Esophagus squamous epithelium (tissue), 5 donors: ENCODE measurements around the gene CCDC183. TPM values are rescaled to one million over a fixed set of nuclear protein-coding genes. Genes with fewer than 3 reads are reported as not detected.
"Not testable (repeated sequence)": the region's sequence is repeated elsewhere in the genome, so short reads cannot be mapped to it uniquely, and the experiment has no call there.

ENCODE experiments used
- DNase-seq: peaks from one replicate; lab custom pipeline; 2025; lab: John Stamatoyannopoulos, UW
- H3K27ac ChIP-seq, 4 donors: fragments of 200-600 bp; sonication (generic); one replicate each; pipeline ENCODE4 v1.5.1; 2016 to 2019; ENCODE audit warnings: mild to moderate bottlenecking in 1 of 4
- H3K27me3 ChIP-seq, 4 donors: fragments of 200-600 bp; sonication (generic); 1 replicate in 3 of 4; 2 replicates in 1 of 4; pipeline versions ENCODE4 v1.5.1 to v1.6.0; 2017 to 2021; ENCODE audit warnings: antibody characterized with exemption in 1 of 4
- H3K36me3 ChIP-seq, 3 donors: fragments of 200-600 bp; sonication (generic); one replicate each; pipeline ENCODE4 v1.5.1; 2016 to 2019
- H3K4me1 ChIP-seq, 3 donors: fragments of 200-600 bp; sonication (generic); one replicate each; pipeline ENCODE4 v1.5.1; 2017 to 2019
- H3K4me3 ChIP-seq, 4 donors: fragments of 200-600 bp; sonication (generic); 1 replicate in 3 of 4; 2 replicates in 1 of 4; pipeline ENCODE4 v1.5.1; 2016 to 2019; ENCODE audit warnings: mild to moderate bottlenecking in 2 of 4, moderate library complexity in 1 of 4
- H3K9me3 ChIP-seq, 3 donors: fragments of 200-600 bp; sonication (generic); one replicate each; pipeline ENCODE4 v1.5.1; 2016 to 2019
- POLR2A ChIP-seq, 4 donors: fragments of 450-650 bp; IDR thresholded peaks; one replicate each; pipeline ENCODE4 v1.6.1; 2017; ENCODE audit warnings: antibody characterized with exemption in 4 of 4, mild to moderate bottlenecking in 4 of 4, moderate library complexity in 3 of 4
- WGBS, 2 donors: methylation state at CpG; one replicate each; pipeline ENCODE4 v1.1.5; 2018; 5-methylcytosine and 5-hydroxymethylcytosine counted together
- intact Hi-C: fragments of 100-400 bp; cut with DNase I; formaldehyde crosslinking; loops from one replicate; pipeline ENCODE4 v1.15.0; 2022
- total RNA-seq, 4 donors: library from RNA; depleted of rRNA; stranded (reverse); fragments of >200 nt; gene quantifications; one replicate each; pipeline ENCODE4 v1.1.0, GENCODE V29; 2016
- TF ChIP-seq, protein P1 (sequence below), 6 experiments: fragments of 450-650 bp in 4 of 6; fragments of 200-600 bp in 2 of 6; sonication (generic) in 2 of 6; IDR thresholded peaks; one replicate each; pipeline ENCODE4 v1.5.1; 2016 to 2019; ENCODE audit warnings: antibody characterized with exemption in 6 of 6, mild to moderate bottlenecking in 4 of 6, moderate library complexity in 4 of 6
- donor health status: DM: yes; HTN: yes; CAD: no.

CCDC183 gene
- total RNA-seq, 4 donors from 2014 or later, result 2.1 TPM; not detected in 3

DNA sequence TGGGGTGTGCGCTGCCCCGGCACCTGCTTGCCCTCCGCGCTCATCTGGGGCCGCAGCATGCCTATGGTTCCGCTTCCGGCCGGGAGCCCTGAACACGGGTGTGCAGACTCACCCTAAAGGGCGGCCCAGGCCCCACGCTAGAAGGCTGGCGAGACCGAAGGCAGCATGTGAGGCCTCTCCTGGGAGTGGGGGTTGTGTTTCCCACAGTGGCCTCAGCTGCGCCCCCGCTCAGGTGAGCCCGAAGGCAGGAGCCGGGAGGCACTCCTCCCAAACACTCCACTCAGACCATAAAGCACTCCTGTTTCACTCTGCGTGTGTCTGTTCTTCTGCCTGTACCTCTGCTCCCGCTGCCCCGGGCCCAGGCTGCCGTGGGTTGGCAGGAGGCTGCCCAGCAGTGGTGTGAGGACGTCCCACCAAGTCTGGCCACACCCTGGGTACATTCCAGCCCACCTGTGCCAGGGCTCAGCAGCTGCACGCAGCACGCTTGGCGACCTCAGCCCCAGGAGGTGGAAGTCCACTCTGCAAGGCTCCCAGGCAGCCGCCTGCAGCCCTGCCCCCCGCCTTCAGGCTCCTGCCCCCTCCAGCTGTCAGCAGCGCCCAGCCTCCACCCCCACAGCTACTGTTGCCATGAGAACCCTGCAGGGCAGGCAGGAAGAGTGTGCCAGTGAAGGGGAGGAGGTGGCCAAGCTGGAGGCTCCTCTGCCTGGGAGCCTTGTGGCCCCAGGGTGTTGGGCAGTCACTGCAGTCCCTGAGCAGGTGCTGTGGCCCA lies 44.9 kb downstream of the CCDC183 start:
- intact Hi-C loops, result no loop called here
- Histone ChIP-seq H3K36me3 (peaks cover 0 to 50% (median 9%) of the 10 kb centered on the region in 3 donors), H3K4me3 (no peak overlapping the region), H3K27ac (no peak overlapping the region), H3K27me3 (peaks cover 7 to 32% (median 15%) of the 10 kb centered on the region in 4 donors), H3K4me1 (peaks cover 33 to 57% (median 47%) of the 10 kb centered on the region in 3 donors), H3K9me3 (no peaks in the 10 kb centered on the region)
- no peak for DNase-seq
- 40% methylated on average over 2 of the region's 28 CpGs; no CpG with 5 or more reads in 1 of the 2 donors for WGBS, 2 donors
- TF ChIP-seq POLR2A (IDR thresholded peaks at IDR 0.05), result no peak
- TF ChIP-seq, protein P1, sequence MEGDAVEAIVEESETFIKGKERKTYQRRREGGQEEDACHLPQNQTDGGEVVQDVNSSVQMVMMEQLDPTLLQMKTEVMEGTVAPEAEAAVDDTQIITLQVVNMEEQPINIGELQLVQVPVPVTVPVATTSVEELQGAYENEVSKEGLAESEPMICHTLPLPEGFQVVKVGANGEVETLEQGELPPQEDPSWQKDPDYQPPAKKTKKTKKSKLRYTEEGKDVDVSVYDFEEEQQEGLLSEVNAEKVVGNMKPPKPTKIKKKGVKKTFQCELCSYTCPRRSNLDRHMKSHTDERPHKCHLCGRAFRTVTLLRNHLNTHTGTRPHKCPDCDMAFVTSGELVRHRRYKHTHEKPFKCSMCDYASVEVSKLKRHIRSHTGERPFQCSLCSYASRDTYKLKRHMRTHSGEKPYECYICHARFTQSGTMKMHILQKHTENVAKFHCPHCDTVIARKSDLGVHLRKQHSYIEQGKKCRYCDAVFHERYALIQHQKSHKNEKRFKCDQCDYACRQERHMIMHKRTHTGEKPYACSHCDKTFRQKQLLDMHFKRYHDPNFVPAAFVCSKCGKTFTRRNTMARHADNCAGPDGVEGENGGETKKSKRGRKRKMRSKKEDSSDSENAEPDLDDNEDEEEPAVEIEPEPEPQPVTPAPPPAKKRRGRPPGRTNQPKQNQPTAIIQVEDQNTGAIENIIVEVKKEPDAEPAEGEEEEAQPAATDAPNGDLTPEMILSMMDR (IDR thresholded peaks at IDR 0.05), result no peak

DNA sequence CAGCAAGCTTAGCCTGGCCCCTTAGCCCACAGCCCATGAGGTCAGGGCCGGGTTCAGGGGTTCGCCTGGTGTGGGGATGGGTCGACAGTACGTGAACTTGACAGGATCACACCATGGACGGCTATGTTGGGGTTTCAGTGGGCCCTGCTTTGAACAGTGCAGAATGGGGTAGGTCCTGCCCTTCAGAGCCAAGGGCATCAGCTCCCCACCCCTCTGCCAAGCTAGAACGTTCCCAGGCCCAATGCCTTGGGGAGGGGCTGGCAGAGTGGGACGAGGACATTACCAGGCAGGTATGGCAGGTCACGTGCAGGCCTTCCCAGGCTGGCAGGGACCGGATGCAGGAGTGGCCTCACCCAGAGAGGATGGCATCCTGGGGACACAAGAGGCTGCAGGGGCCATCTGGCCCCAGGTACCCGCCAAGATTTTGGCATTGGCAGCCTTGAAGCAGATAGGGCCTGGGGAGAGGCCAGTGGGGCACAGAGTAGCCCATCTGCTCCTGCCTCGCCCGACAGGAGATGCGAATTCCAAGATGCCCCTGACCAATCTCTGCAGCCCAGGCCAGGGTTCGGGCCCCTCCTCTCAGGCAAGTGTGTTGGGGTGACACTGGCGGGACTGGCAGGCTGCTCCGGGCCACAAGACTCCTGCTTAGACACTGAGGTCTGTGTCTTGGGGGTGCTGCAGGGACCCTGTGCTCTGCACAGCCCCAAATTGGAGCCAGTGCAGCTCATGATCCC lies 45.7 kb downstream of the CCDC183 start:
- Histone ChIP-seq H3K4me3 (peak overlapping the region in 3 of 4 donors; percentile 46 to 64 (median 48)), H3K27me3 (peaks cover 7 to 39% (median 19%) of the 10 kb centered on the region in 4 donors), H3K4me1 (peaks cover 37 to 65% (median 54%) of the 10 kb centered on the region in 3 donors), H3K36me3 (peaks cover 0 to 42% (median 9%) of the 10 kb centered on the region in 3 donors)
- H3K9me3 ChIP-seq, intact Hi-C loops, H3K27ac ChIP-seq, DNase-seq: not testable (repeated sequence)
- WGBS, 2 donors, result 43% methylated on average over 4 of the region's 16 CpGs; no CpG with 5 or more reads in 1 of the 2 donors

DNA sequence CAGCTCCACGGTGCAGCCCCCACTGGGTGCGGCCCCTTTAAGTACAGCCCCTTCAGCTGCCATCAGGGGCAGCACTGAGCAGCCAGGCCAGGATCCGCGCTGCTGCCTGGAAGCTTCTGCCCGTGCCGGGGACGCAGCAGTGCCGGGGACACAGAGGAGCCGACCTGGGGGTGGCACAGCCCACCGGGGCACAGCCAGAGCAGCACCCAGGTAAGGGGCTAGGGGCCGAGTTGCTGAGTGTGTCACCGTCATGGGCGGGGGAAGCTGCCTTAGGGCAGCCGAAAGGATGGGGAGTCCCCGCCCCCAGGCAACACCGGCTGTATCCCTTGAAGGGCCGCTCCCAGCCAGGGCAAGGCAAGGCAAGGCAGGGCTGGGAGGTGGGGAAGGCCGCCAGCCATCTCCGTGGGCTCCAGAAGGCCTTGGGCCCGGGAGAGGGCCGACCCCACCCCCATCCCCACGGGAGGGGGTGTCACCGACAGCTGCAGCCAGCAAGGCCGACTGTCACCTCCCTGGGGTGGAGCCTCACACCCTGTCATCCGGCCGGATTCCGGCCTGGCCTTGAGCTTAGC lies 46.3 kb downstream of the CCDC183 start, which contains the start of gene AJM1:
TSS of gene AJM1 (plus strand) at position 99 of the 569 bp plus-strand sequence. CDS start 1,937 bp downstream, outside the sequence.
- Histone ChIP-seq H3K36me3 (peaks cover 0 to 36% (median 9%) of the 10 kb centered on the region in 3 donors), H3K4me3 (peak within 1 kb of the TSS; percentile 13 to 64 (median 47)), H3K27ac (peak within 1 kb of the TSS in 1 of 4 donors; percentile 33), H3K4me1 (peaks cover 42 to 71% (median 60%) of the 10 kb centered on the region in 3 donors), H3K27me3 (peaks cover 7 to 46% (median 19%) of the 10 kb centered on the region in 4 donors)
- intact Hi-C loops, H3K9me3 ChIP-seq, DNase-seq: not testable (repeated sequence)
- TF ChIP-seq, protein P1 (IDR thresholded peaks at IDR 0.05), result peak; percentile 68 to 89 (median 80)
- WGBS, 2 donors, result 7% methylated on average over 3 of the region's 27 CpGs; no CpG with 5 or more reads in 1 of the 2 donors

DNA sequence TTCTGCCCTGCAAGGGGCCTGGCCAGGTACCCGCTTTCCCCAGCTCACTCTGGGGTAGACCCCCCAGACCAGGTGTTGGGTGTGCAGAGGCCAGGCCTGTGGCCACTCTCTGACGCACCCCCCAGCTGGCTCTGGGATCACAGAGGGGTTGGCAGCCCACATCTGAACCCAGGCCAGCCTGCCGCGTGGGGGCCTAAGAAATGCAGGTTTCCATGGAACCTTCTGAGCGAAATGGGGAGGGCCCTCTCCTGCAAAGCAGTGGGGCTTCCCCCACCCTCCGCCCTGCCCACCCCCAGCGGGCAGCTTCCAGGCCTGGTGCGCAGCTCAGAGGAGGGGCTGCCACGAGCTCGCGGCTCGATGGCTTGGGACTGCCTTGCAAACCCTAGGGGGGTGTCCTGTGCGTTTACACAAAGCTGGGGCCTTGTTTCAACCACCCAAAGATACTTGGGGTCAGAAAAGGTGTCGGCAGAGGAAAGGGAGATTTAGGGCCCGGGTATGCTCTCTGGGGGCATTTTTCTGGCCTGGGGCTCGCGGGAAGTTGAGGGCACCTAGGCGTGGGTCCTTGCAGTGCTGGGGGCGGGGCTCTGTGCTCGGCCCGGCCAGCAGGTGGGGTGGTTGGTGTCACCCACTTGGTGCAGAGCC lies 47.1 kb downstream of the CCDC183 start:
- H3K27ac ChIP-seq, H3K9me3 ChIP-seq, intact Hi-C loops, DNase-seq: not testable (repeated sequence)
- Histone ChIP-seq H3K4me1 (peaks cover 45 to 79% (median 68%) of the 10 kb centered on the region in 3 donors), H3K36me3 (peaks cover 0 to 29% (median 9%) of the 10 kb centered on the region in 3 donors), H3K27me3 (peaks cover 7 to 54% (median 19%) of the 10 kb centered on the region in 4 donors), H3K4me3 (peak overlapping the region in 3 of 4 donors; percentile 10 to 64 (median 48))
- 8% methylated on average over 8 of the region's 21 CpGs; no CpG with 5 or more reads in 1 of the 2 donors for WGBS, 2 donors

DNA sequence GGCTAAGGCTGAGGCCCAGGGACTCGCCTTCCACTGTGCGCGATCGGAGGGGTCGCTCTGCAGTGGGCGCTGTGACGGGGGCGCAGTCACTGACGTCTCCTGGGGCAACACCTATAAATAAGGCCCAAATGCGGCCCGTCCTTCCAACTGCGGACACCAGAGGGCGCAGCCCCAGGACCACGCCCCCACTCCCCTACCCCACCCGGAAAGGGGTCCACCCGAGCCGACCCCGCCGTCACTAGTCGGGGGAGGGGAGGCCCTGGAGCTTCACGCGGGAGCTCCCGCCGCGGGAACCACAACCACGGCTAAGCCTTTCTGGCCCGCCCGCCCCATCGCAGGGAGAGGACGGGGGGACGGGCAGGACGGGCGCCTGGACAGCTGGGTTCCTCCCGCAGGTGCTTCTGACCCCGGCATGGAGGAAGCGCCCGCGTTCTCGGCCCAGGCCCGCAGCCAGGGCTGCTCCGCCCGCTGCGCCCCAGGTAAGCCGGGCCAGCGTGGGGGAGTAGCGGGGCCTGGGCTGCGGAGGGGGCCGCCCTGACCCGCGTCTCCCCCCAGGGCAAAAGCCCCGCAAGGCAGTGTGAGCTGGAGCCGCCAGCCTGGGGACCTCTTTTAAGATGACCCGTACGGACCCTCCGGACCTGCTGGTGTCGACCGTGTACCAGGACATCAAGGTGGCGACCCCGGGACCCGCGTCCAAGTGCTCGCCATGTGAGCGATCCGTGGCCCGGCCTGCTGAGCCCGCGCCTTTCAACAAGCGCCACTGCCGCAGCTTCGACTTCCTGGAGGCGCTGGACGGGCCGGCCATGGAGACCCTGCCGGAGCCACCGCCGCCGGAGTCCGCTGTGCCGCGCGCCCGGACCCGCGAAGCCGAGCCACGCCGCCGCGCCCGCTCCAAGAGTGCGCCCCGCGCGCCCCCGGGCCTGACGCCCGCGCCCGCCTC lies 47.9 kb downstream of the CCDC183 start:
- Histone ChIP-seq H3K36me3 (peaks cover 0 to 21% (median 7%) of the 10 kb centered on the region in 3 donors), H3K4me3 (peak overlapping the region in 3 of 4 donors; percentile 10 to 64 (median 48)), H3K27me3 (peaks cover 7 to 54% (median 19%) of the 10 kb centered on the region in 4 donors), H3K4me1 (peaks cover 45 to 84% (median 71%) of the 10 kb centered on the region in 3 donors)
- intact Hi-C loops, H3K9me3 ChIP-seq, DNase-seq, H3K27ac ChIP-seq: not testable (repeated sequence)
- 0% methylated on average over 5 of the region's 99 CpGs; no CpG with 5 or more reads in 1 of the 2 donors for whole genome bisulfite sequencing, 2 donors
- TF ChIP-seq, protein P1 (IDR thresholded peaks at IDR 0.05), result peak; percentile 51 to 70 (median 66)
